Measurements from ENCODE around the gene AUTS2. TPM values are rescaled to one million over a fixed set of nuclear protein-coding genes. Genes with fewer than 3 reads are reported as not detected.
A peak's percentile ranks its signal among the peaks of the same experiment; 100 is the strongest.

The AUTS2 gene
- polyA plus RNA-seq, 10 donors: 54.7 to 101 (median 77.6) TPM

DNA sequence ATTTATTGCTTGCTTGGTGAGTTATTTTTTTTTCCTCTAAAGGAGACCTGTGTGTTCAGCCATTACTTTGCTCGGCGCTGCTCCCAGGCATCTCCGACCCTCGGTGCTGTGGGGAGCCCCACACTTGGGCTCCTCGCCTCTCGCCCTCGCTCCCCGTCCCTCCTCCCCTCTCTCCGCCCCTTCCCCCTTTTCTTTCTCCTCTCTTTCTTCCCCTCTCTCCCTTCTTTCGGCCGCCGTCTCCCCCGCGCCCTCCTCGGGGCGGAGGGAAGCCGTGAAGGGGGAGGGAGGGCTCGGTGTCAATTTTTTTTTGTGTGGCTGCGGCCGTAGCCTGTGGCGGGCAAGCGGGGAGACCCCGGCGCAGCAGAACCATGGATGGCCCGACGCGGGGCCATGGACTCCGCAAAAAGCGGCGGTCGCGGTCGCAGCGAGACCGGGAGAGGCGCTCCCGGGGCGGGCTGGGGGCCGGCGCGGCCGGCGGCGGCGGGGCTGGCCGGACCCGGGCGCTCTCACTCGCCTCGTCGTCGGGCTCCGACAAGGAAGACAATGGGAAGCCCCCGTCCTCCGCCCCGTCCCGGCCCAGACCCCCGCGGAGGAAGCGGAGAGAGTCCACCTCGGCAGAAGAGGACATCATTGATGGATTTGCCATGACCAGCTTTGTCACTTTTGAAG lies 1.1 kb downstream of the AUTS2 start:
- DNase-seq: peak in 1 of 3 donors; percentile 85

- DNase-seq: peak in 1 of 3 donors; percentile 76
These were observed 1.9 kb downstream of the AUTS2 start for GRCh38 chr7:69599955-69600709.

- DNase-seq: no peak
These were observed 2.6 kb downstream of the AUTS2 start for GRCh38 chr7:69600710-69601519.

- DNase-seq: no peak
These were observed 4.2 kb downstream of the AUTS2 start for GRCh38 chr7:69602522-69602921.

DNA sequence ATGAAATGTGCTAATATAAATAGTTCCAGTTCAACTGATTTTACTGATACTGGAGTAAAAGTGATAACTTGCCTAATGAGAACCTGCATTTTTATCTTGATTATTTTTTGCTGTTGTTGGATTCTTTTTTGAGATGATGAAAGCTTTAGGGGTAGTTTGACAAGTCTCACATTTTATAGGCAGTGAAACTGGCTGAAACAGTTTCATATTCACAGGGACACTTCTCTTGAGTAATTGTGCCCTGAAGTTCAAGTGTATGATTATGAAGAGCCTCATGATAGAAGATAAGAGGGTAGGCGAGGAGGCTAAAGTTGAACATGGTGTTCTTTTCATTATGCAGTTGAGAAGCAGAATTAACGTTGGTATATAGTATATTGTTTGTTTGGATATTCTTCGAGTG lies 5.1 kb downstream of the AUTS2 start:
- no peak for DNase-seq

DNA sequence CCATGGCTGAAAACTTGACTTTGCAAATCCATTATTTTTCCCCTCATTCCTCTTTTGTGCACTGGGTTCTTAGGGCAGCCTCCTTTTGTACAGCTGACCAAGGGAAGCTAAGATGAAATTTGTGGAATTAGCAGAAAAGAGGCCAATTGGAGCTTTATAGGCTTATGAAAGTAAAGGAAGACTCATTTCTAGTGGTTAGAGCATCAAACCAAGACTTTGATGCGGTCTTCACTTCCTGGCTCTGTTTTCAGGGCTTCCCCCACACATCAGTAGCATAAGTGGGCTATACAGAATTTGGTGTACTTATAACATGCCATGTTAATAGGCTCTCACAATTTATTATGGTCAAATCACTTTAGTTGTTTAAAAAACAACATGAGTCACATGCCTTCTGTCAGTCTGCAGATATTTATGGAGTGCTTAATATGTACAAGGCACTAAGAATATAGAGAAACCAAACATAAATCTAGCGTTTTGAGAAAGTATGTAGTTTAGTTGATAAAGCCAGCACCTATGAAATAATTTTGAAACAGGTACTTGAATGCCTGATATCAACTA lies 5.7 kb downstream of the AUTS2 start:
- no peak for DNase-seq

DNA sequence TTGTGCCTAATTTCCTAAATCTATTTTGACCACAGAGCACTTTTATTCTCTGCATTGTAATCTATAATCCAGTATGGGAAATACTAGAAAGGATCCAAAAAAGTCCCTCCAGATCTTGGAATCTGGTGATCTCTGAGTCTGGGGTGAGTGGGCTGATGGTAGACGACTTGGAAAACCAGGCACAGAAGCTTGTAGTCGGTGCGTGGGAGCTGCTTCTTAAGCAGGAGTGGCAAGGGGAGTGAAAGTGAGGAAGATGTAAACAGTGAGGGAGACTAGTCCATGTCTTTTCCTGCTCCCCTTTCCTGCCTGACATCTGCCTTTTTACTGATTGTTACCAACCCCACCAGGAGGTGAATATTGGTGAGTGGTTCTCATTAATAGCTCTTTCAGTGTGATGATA lies 6.8 kb downstream of the AUTS2 start:
- DNase-seq: no peak

DNA sequence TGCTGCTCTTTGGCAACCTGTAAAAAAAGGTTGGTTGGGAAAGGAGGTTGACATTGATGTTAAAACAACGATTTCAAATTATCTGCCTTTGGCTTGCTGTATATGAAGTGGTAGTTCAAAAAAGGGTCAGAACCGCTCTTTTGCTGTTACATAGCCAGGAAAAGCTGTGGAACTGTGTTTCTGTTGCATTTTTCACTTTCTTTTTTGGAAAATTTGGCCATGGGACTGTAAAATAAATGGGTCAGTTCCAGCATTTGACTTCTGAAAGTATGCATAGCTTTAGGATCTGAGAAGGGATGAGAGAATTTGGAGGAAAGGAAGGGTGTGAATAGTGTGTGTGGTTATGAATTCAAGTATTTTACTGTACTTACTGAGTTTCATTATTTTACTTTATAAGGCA lies 7.3 kb downstream of the AUTS2 start:
- DNase-seq: peak in 1 of 3 donors; percentile 62

DNA sequence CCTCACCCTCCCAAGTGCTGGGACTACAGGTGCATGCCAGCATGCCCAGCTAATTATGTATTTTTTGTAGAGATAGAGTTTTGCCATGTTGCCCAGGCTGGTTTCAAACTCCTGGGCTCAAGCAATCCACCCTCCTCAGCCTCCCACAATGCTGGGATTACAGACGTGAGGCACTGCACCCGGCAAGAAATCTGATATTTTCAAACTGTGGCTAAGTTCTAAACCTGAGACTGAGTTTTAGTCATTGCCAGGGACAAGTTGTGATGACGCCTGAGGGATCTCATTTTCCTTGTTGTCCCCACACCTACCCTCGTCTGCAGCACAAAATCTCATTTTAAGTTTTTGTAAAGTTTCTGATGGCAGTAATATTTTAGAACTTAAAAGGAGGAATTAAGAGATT lies 9.8 kb downstream of the AUTS2 start:
- no peak for DNase-seq

- no peak for DNase-seq
These were observed 10.6 kb downstream of the AUTS2 start for GRCh38 chr7:69608878-69609277.

- DNase-seq: no peak
These were observed 11.5 kb downstream of the AUTS2 start for GRCh38 chr7:69609541-69610373.

GRCh38 chr7:69610374-69611084 lies 12.3 kb downstream of the AUTS2 start:
- DNase-seq: peak in 1 of 3 donors; percentile 24

DNA sequence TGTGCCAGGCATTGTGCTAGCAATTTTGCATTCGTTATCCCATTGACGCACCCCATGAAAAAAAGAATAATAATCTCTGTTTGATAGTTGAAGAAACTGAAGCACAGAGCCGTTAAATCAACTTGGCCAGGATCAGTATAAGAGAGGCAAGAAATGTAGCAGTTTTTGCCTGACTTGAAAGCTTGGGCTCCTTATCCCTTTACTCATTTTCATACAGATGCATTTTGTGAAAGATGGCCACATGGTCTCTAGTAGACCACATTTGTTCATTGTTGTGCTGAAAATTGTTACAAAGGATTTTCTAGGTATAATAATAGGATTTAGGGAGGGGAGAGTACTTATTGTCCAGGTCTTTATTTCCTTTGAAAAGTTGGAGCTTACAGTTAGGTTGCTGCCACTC lies 14.7 kb downstream of the AUTS2 start:
- DNase-seq: no peak

DNA sequence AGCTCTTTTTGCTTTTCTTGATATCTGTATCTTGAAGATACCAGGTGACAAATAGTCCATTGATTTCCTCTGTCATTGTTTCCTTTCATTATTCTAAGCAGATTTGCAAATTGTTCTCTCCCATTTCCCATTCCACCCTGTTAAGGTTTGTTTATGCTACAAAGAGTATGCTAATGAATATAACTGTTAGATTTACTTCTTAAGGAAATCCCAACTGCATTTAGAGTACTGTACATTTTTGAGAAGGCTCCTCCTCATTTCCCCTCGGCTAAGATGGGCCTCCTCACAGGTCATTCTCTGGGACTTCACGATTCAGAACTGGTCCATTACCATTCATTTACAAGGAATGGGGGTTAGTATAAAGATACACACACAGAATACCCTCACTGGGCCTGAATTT lies 15.6 kb downstream of the AUTS2 start:
- no peak for DNase-seq

DNA sequence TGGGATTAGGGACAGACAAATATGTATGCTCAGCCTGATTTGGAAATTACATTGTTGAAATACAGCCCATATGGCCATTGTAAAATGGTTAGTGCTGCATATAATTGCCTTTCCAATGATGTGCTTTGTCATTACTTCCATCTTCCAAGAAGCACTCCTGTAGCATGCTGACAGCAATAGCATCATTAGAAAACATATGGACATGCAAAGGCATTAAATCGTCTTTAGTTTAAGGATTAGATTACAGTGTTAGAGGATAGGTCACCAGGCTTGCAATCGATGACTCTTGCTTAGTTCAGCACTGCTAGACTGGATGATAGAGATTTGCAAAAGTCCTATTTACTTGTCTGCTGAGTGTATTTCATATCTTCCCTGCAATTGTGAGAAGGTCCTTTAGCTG lies 17.4 kb downstream of the AUTS2 start:
- no peak for DNase-seq

GRCh38 chr7:69617364-69617763 lies 19.1 kb downstream of the AUTS2 start:
- DNase-seq: no peak

- no peak for DNase-seq
These were observed 20.8 kb downstream of the AUTS2 start for GRCh38 chr7:69619054-69619453.

GRCh38 chr7:69619635-69620034 lies 21.4 kb downstream of the AUTS2 start:
- DNase-seq: no peak

- no peak for DNase-seq
These were observed 21.8 kb downstream of the AUTS2 start for GRCh38 chr7:69620063-69620462.

DNA sequence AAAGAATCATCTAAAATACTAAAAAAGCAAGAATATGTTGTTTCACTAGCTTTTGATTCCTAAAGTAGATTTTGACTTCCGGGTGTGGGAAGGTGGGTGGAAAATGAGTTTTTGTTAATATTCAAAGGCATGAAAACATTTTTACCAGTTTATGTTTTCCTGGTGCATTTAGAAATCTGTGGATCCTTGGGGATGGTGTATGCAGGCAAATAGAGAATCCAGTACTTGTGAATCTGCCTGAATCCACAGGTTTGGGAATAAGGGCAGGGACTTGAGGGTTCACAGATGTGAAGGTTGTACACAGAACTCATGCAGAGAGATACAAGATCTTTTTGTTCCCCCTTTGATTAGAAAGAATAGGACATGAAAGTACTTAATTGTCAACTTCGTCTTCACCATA lies 22.4 kb downstream of the AUTS2 start:
- DNase-seq: no peak
